HEK293 (cell line): ENCODE results near the gene CALM3.
A peak's percentile ranks its signal among the peaks of the same experiment; 100 is the strongest.

ENCODE experiments used
- BCL6B ChIP-seq: fragments of 450-650 bp; formaldehyde crosslinking; IDR thresholded peaks from 2 replicates; pipeline ENCODE4 v1.5.1; 2017; ENCODE audit warnings: missing biosample characterization, missing genetic modification characterization
- CTCF ChIP-seq: fragments of 450-650 bp; formaldehyde crosslinking; IDR thresholded peaks from 2 replicates; pipeline ENCODE4 v1.5.1; 2016; ENCODE audit warnings: missing biosample characterization, missing genetic modification characterization
- HOXD13 ChIP-seq: sonication (generic); formaldehyde crosslinking; IDR thresholded peaks from 2 replicates; pipeline ENCODE4 v1.8.0; 2022; ENCODE audit warnings: missing genetic modification reagents, borderline replicate concordance
- KLF17 ChIP-seq: fragments of 450-650 bp; formaldehyde crosslinking; IDR thresholded peaks from 2 replicates; pipeline ENCODE4 v1.5.1; 2016; ENCODE audit warnings: missing biosample characterization, missing genetic modification characterization
- KLF9 ChIP-seq: fragments of 450-650 bp; formaldehyde crosslinking; IDR thresholded peaks from 2 replicates; pipeline ENCODE4 v1.5.1; 2016; ENCODE audit warnings: missing biosample characterization, missing genetic modification characterization, low read depth
- PBX3 ChIP-seq: sonication (generic); formaldehyde crosslinking; IDR thresholded peaks from 2 replicates; pipeline ENCODE4 v1.8.1; 2022; ENCODE audit warnings: mild to moderate bottlenecking, moderate library complexity, missing genetic modification reagents
- PRDM10 ChIP-seq: fragments of 450-650 bp; formaldehyde crosslinking; IDR thresholded peaks from 2 replicates; pipeline ENCODE4 v1.5.1; 2016; ENCODE audit warnings: missing biosample characterization, missing genetic modification characterization
- ZBTB21 ChIP-seq: fragments of 450-650 bp; formaldehyde crosslinking; IDR thresholded peaks from 2 replicates; pipeline ENCODE4 v1.5.1; 2017; ENCODE audit warnings: missing biosample characterization, missing genetic modification characterization
- ZIC2 ChIP-seq: fragments of 450-650 bp; formaldehyde crosslinking; IDR thresholded peaks from 2 replicates; pipeline ENCODE4 v1.5.1; 2016; ENCODE audit warnings: missing biosample characterization, missing genetic modification characterization
- ZNF114 ChIP-seq: fragments of 450-650 bp; formaldehyde crosslinking; IDR thresholded peaks from 2 replicates; pipeline ENCODE4 v1.5.0; 2017; ENCODE audit warnings: missing biosample characterization, missing genetic modification characterization
- ZNF132 ChIP-seq: fragments of 450-650 bp; formaldehyde crosslinking; IDR thresholded peaks from 2 replicates; pipeline ENCODE4 v1.5.1; 2017; ENCODE audit warnings: missing biosample characterization, missing genetic modification characterization, borderline replicate concordance
- ZNF146 ChIP-seq: fragments of 450-650 bp; formaldehyde crosslinking; IDR thresholded peaks from 2 replicates; pipeline ENCODE4 v1.5.1; 2016; ENCODE audit warnings: missing biosample characterization, missing genetic modification characterization
- ZNF19 ChIP-seq: fragments of 450-650 bp; formaldehyde crosslinking; IDR thresholded peaks from 2 replicates; pipeline ENCODE4; 2016; ENCODE audit warnings: missing biosample characterization, missing genetic modification characterization, low read depth
- ZNF202 ChIP-seq: fragments of 450-650 bp; formaldehyde crosslinking; IDR thresholded peaks from 2 replicates; pipeline ENCODE4 v1.5.1; 2016; ENCODE audit warnings: missing biosample characterization, missing genetic modification characterization, borderline replicate concordance
- ZNF302 ChIP-seq: fragments of 450-650 bp; formaldehyde crosslinking; IDR thresholded peaks from 2 replicates; pipeline ENCODE4 v1.5.1; 2016; ENCODE audit warnings: missing biosample characterization, missing genetic modification characterization, low read depth
- ZNF354C ChIP-seq: fragments of 450-650 bp; formaldehyde crosslinking; IDR thresholded peaks from 2 replicates; pipeline ENCODE4 v1.5.1; 2016; ENCODE audit warnings: missing biosample characterization, missing genetic modification characterization, low read depth, borderline replicate concordance
- ZNF433 ChIP-seq: fragments of 450-650 bp; formaldehyde crosslinking; IDR thresholded peaks from 2 replicates; pipeline ENCODE4 v1.5.1; 2016; ENCODE audit warnings: missing biosample characterization, missing genetic modification characterization, low read depth
- ZNF473 ChIP-seq: fragments of 450-650 bp; formaldehyde crosslinking; IDR thresholded peaks from 2 replicates; pipeline ENCODE4 v1.5.1; 2017; ENCODE audit warnings: missing biosample characterization, missing genetic modification characterization
- ZNF558 ChIP-seq: fragments of 450-650 bp; formaldehyde crosslinking; IDR thresholded peaks from 2 replicates; pipeline ENCODE4 v1.5.1; 2016; ENCODE audit warnings: missing biosample characterization, missing genetic modification characterization
- ZNF654 ChIP-seq: fragments of 450-650 bp; formaldehyde crosslinking; IDR thresholded peaks from 2 replicates; pipeline ENCODE4 v1.5.1; 2016; ENCODE audit warnings: low read depth, missing biosample characterization, missing genetic modification characterization
- ZNF785 ChIP-seq: fragments of 450-650 bp; formaldehyde crosslinking; IDR thresholded peaks from 2 replicates; pipeline ENCODE4 v1.5.1; 2016; ENCODE audit warnings: missing biosample characterization, missing genetic modification characterization
- ZSCAN30 ChIP-seq: fragments of 450-650 bp; IDR thresholded peaks from 2 replicates; pipeline ENCODE4 v1.5.1; 2018; ENCODE audit warnings: missing biosample characterization, mild to moderate bottlenecking, missing genetic modification characterization, moderate library complexity
- TF ChIP-seq, protein P1 (sequence below): fragments of 450-650 bp; formaldehyde crosslinking; IDR thresholded peaks from 2 replicates; pipeline ENCODE4 v1.5.1; 2017; ENCODE audit warnings: missing biosample characterization, mild to moderate bottlenecking, missing genetic modification characterization, moderate library complexity
- TF ChIP-seq, protein P2 (sequence below): fragments of 450-650 bp; formaldehyde crosslinking; IDR thresholded peaks from 2 replicates; pipeline ENCODE4 v1.5.1; 2017; ENCODE audit warnings: missing biosample characterization, missing genetic modification characterization
- TF ChIP-seq, protein P3 (sequence below): fragments of 450-650 bp; formaldehyde crosslinking; IDR thresholded peaks from 2 replicates; pipeline ENCODE4 v1.5.1; 2016; ENCODE audit warnings: missing biosample characterization, missing genetic modification characterization

The CALM3 gene

GRCh38 chr19:46600384-46601317, 479 bp upstream of the CALM3 start (continued):
- TF ChIP-seq ZNF114 (tag by site-specific recombination) (no peak), ZNF654 (tag by site-specific recombination) (no peak), KLF17 (tag by site-specific recombination) (peak; percentile 99), PBX3 (CRISPR knock-in tag) (no peak), ZNF785 (tag by site-specific recombination) (peak; percentile 93), ZNF202 (tag by site-specific recombination) (no peak), ZIC2 (tag by site-specific recombination) (peak; percentile 67), ZNF19 (tag by site-specific recombination) (no peak), ZNF132 (no peak), CTCF (tag by site-specific recombination) (no peak), ZNF558 (tag by site-specific recombination) (0 out of 2 replicates have a peak, but pooled peaks have one; percentile 10), PRDM10 (tag by site-specific recombination) (peak; percentile 100), ZNF354C (tag by site-specific recombination) (no peak), BCL6B (tag by site-specific recombination) (no peak), KLF9 (tag by site-specific recombination) (peak; percentile 97), HOXD13 (CRISPR knock-in tag) (no peak), ZNF473 (tag by site-specific recombination) (no peak), ZNF302 (peak; percentile 72), ZBTB21 (peak; percentile 76; the same call in 1 of the 2 replicates), ZNF146 (tag by site-specific recombination) (peak; percentile 86), ZSCAN30 (tag by site-specific recombination) (peak; percentile 77), ZNF433 (tag by site-specific recombination) (no peak)
- TF ChIP-seq, protein P1, sequence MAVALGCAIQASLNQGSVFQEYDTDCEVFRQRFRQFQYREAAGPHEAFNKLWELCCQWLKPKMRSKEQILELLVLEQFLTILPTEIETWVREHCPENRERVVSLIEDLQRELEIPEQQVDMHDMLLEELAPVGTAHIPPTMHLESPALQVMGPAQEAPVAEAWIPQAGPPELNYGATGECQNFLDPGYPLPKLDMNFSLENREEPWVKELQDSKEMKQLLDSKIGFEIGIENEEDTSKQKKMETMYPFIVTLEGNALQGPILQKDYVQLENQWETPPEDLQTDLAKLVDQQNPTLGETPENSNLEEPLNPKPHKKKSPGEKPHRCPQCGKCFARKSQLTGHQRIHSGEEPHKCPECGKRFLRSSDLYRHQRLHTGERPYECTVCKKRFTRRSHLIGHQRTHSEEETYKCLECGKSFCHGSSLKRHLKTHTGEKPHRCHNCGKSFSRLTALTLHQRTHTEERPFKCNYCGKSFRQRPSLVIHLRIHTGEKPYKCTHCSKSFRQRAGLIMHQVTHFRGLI: peak; percentile 16; the same call in 1 of the 2 replicates
- TF ChIP-seq, protein P2, sequence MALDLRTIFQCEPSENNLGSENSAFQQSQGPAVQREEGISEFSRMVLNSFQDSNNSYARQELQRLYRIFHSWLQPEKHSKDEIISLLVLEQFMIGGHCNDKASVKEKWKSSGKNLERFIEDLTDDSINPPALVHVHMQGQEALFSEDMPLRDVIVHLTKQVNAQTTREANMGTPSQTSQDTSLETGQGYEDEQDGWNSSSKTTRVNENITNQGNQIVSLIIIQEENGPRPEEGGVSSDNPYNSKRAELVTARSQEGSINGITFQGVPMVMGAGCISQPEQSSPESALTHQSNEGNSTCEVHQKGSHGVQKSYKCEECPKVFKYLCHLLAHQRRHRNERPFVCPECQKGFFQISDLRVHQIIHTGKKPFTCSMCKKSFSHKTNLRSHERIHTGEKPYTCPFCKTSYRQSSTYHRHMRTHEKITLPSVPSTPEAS (tag by site-specific recombination): peak; percentile 55; the same call in 1 of the 2 replicates
- TF ChIP-seq, protein P3, sequence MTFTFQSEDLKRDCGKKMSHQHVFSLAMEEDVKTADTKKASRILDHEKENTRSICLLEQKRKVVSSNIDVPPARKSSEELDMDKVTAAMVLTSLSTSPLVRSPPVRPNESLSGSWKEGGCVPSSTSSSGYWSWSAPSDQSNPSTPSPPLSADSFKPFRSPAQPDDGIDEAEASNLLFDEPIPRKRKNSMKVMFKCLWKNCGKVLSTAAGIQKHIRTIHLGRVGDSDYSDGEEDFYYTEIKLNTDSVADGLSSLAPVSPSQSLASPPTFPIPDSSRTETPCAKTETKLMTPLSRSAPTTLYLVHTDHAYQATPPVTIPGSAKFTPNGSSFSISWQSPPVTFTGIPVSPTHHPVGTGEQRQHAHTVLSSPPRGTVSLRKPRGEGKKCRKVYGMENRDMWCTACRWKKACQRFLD (tag by site-specific recombination): no peak
